BJ (cell line): Measurements from ENCODE around the gene PCMT1. TPM values are rescaled to one million over a fixed set of nuclear protein-coding genes. Genes with fewer than 3 reads are reported as not detected.

ENCODE experiments used
- polyA plus RNA-seq: library from polyadenylated mRNA; depleted of rRNA; stranded (reverse); fragments of >200 nt; gene quantifications from 2 replicates; pipeline ENCODE4 v1.2.3, GENCODE V29; 2011; rRNA removed

The PCMT1 gene
- polyA plus RNA-seq, 1 experiment, result 63.2 TPM

Other genes starting within 250 kb of the PCMT1 start
- 2.6 and 7.4 TPM in 2 replicates for gene PPIL4, start 203.7 kb upstream of the PCMT1 start, polyA plus RNA-seq
- gene GINM1, start 183.4 kb upstream of the PCMT1 start, polyA plus RNA-seq, result 38.0 and 52.7 TPM in 2 replicates
- 15.6 and 26.9 TPM in 2 replicates for gene KATNA1, start 101.0 kb upstream of the PCMT1 start, polyA plus RNA-seq
- gene LATS1, start 31.6 kb upstream of the PCMT1 start, polyA plus RNA-seq, result 12.4 and 16.7 TPM in 2 replicates
- 20.1 and 35.4 TPM in 2 replicates for gene NUP43, start 3.2 kb upstream of the PCMT1 start, polyA plus RNA-seq
- 26.3 and 32.6 TPM in 2 replicates for gene LRP11, start 114.6 kb downstream of the PCMT1 start, polyA plus RNA-seq
- 0.22 and 0.31 TPM in 2 replicates for gene RAET1E, start 148.4 kb downstream of the PCMT1 start, polyA plus RNA-seq
- 0.77 and 1.1 TPM in 2 replicates for gene RAET1G, start 173.4 kb downstream of the PCMT1 start, polyA plus RNA-seq
- gene ULBP2, start 192.3 kb downstream of the PCMT1 start, polyA plus RNA-seq, result 15.1 and 22.8 TPM in 2 replicates
- 2.6 TPM in 2 replicates for gene ULBP1, start 214.2 kb downstream of the PCMT1 start, polyA plus RNA-seq